Cortex of kidney (tissue), 1 donor: Measurements from ENCODE around the gene FILIP1L.

Experiments
- DNase-seq: peaks from one replicate; lab custom pipeline; 2025; lab: John Stamatoyannopoulos, UW

Gene FILIP1L

GRCh38 chr3:100009276-100010086, 104.8 kb downstream of the FILIP1L start:
- no peak for DNase-seq

GRCh38 chr3:100008081-100008698, 106.1 kb downstream of the FILIP1L start:
- DNase-seq, result no peak

- no peak for DNase-seq
Measured at GRCh38 chr3:100007313-100007712, 107.0 kb downstream of the FILIP1L start.

- DNase-seq, result no peak
Measured at GRCh38 chr3:100006570-100007271, 107.6 kb downstream of the FILIP1L start.

- DNase-seq, result no peak
Measured at GRCh38 chr3:100005665-100006393, 108.5 kb downstream of the FILIP1L start.

- DNase-seq, result no peak
Measured at GRCh38 chr3:100004931-100005330, 109.4 kb downstream of the FILIP1L start.

GRCh38 chr3:100003609-100004503, 110.4 kb downstream of the FILIP1L start:
- no peak for DNase-seq

- DNase-seq, result no peak
Measured at GRCh38 chr3:100002599-100003350, 111.5 kb downstream of the FILIP1L start.

- no peak for DNase-seq
Measured at GRCh38 chr3:100001526-100002270, 112.6 kb downstream of the FILIP1L start.

GRCh38 chr3:100001083-100001482, 113.2 kb downstream of the FILIP1L start:
- DNase-seq, result no peak

GRCh38 chr3:99999536-99999935, 114.8 kb downstream of the FILIP1L start:
- no peak for DNase-seq

GRCh38 chr3:99997293-99997692, 117.0 kb downstream of the FILIP1L start:
- no peak for DNase-seq

GRCh38 chr3:99990179-99990578, 124.1 kb downstream of the FILIP1L start:
- DNase-seq, result no peak

GRCh38 chr3:99984668-99985067, 129.6 kb downstream of the FILIP1L start:
- DNase-seq, result no peak

- DNase-seq, result no peak
Measured at GRCh38 chr3:99984139-99984538, 130.2 kb downstream of the FILIP1L start.

GRCh38 chr3:99982650-99983049, 131.7 kb downstream of the FILIP1L start:
- no peak for DNase-seq

- no peak for DNase-seq
Measured at GRCh38 chr3:99981138-99981537, 133.2 kb downstream of the FILIP1L start.

- DNase-seq, result no peak
Measured at GRCh38 chr3:99980606-99981005, 133.7 kb downstream of the FILIP1L start.

GRCh38 chr3:99978221-99978620, 136.1 kb downstream of the FILIP1L start:
- no peak for DNase-seq

GRCh38 chr3:99976584-99976983, 137.7 kb downstream of the FILIP1L start:
- DNase-seq, result no peak
